Measurements from ENCODE around the gene LRRK1. TPM values are rescaled to one million over a fixed set of nuclear protein-coding genes. Genes with fewer than 3 reads are reported as not detected.

The LRRK1 gene
- total and polyA plus RNA-seq, 2 of the 13 experiments (the other 11 are each of a cell fraction or from before 2014, with no cell fraction given): 0.13 to 1.2 TPM

DNA sequence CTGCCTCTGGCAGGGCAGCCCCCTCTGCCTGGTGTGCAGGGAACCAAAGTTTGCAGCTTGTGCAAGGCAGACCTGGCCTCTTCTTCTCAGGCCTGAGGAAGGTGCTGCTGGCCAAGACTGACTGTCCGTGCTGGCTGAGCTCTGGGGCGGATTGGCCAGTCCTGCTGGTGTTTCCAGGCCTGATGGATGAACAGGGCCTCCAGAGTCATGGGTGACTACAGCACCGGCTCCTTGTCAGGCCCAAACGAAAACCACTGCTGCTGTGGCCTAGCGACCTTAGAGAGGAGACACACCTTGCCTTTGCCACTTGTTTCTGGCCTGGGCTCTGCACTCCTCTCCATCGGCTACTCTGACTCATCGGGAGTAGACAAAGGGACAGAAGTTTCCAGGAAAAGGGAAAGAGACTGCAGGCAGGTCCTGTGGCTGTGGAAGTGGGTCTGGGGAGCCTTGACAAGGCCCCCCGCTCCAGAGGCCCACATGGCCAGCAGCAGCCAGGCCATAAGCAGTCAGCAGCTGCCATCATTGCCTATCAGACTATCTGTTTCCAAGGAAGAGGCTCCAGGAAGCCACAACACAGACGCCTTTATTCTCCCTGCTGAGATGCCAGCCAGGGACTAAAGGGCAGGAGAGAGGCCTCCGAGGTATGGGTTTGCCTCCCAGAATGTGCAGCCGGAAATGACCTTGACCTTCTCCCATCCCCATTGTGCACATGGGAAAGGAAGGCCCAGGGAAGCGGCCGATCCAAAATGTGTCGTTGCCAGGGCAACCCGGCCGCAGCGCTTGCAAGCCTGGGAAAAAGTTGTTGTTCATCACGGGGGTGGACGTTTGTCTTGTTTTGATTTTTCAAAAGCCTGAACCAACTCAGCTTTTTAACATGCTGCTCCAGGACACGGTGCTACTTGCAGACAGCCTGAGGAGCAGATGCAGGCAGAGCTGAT, 172.2 kb downstream of the LRRK1 start (continued):
- TF ChIP-seq HIVEP1 (CRISPR knock-in tag; IDR thresholded peaks at IDR 0.05): no peak; the same call in 1 of the 2 replicates
- TF ChIP-seq SMAD3 (CRISPR knock-in tag; IDR thresholded peaks at IDR 0.05): no peak; the same call in 1 of the 2 replicates
- TF ChIP-seq FOXA3 (CRISPR knock-in tag; IDR thresholded peaks at IDR 0.05): peak; percentile 79
- TF ChIP-seq SP2 (CRISPR knock-in tag; IDR thresholded peaks at IDR 0.05): no peak
- TF ChIP-seq STAT5B (CRISPR knock-in tag; IDR thresholded peaks at IDR 0.05): 0 out of 2 replicates have a peak, but pooled peaks have one; percentile 30
- TF ChIP-seq ZNF136 (CRISPR knock-in tag; IDR thresholded peaks at IDR 0.05; ENCODE audit: low read depth): no peak
- TF ChIP-seq ZNF460 (CRISPR knock-in tag; IDR thresholded peaks at IDR 0.05; ENCODE audit: borderline replicate concordance): no peak
- TF ChIP-seq, protein P1, sequence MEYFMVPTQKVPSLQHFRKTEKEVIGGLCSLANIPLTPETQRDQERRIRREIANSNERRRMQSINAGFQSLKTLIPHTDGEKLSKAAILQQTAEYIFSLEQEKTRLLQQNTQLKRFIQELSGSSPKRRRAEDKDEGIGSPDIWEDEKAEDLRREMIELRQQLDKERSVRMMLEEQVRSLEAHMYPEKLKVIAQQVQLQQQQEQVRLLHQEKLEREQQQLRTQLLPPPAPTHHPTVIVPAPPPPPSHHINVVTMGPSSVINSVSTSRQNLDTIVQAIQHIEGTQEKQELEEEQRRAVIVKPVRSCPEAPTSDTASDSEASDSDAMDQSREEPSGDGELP (IDR thresholded peaks at IDR 0.05; ENCODE audit: borderline replicate concordance, low read depth): peak; percentile 34; the same call in 1 of the 2 replicates
- no peak for TF ChIP-seq ISX (CRISPR knock-in tag; conservative IDR thresholded peaks at IDR 0.05)
- no peak for TF ChIP-seq ZFP41 (CRISPR knock-in tag; IDR thresholded peaks at IDR 0.05; ENCODE audit: borderline replicate concordance)
- TF ChIP-seq ZFP62 (CRISPR knock-in tag; IDR thresholded peaks at IDR 0.05): no peak
- TF ChIP-seq REL (CRISPR knock-in tag; conservative IDR thresholded peaks at IDR 0.05): no peak
- peak; percentile 52; the same call in 1 of the 2 replicates for TF ChIP-seq ZMYM3 (CRISPR knock-in tag; IDR thresholded peaks at IDR 0.05)
- no peak for TF ChIP-seq ZNF780A (CRISPR knock-in tag; IDR thresholded peaks at IDR 0.05)
- TF ChIP-seq, protein P2, sequence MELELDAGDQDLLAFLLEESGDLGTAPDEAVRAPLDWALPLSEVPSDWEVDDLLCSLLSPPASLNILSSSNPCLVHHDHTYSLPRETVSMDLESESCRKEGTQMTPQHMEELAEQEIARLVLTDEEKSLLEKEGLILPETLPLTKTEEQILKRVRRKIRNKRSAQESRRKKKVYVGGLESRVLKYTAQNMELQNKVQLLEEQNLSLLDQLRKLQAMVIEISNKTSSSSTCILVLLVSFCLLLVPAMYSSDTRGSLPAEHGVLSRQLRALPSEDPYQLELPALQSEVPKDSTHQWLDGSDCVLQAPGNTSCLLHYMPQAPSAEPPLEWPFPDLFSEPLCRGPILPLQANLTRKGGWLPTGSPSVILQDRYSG (CRISPR knock-in tag; IDR thresholded peaks at IDR 0.05): no peak
- no peak for TF ChIP-seq ZNF101 (CRISPR knock-in tag; IDR thresholded peaks at IDR 0.05; ENCODE audit: borderline replicate concordance, low read depth)
- peak; percentile 60; the same call in 1 of the 2 replicates for TF ChIP-seq SIX4 (CRISPR knock-in tag; IDR thresholded peaks at IDR 0.05)
- TF ChIP-seq, protein P3, sequence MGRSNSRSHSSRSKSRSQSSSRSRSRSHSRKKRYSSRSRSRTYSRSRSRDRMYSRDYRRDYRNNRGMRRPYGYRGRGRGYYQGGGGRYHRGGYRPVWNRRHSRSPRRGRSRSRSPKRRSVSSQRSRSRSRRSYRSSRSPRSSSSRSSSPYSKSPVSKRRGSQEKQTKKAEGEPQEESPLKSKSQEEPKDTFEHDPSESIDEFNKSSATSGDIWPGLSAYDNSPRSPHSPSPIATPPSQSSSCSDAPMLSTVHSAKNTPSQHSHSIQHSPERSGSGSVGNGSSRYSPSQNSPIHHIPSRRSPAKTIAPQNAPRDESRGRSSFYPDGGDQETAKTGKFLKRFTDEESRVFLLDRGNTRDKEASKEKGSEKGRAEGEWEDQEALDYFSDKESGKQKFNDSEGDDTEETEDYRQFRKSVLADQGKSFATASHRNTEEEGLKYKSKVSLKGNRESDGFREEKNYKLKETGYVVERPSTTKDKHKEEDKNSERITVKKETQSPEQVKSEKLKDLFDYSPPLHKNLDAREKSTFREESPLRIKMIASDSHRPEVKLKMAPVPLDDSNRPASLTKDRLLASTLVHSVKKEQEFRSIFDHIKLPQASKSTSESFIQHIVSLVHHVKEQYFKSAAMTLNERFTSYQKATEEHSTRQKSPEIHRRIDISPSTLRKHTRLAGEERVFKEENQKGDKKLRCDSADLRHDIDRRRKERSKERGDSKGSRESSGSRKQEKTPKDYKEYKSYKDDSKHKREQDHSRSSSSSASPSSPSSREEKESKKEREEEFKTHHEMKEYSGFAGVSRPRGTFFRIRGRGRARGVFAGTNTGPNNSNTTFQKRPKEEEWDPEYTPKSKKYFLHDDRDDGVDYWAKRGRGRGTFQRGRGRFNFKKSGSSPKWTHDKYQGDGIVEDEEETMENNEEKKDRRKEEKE (IDR thresholded peaks at IDR 0.05): no peak
- TF ChIP-seq ATM (IDR thresholded peaks at IDR 0.05; ENCODE audit: borderline replicate concordance): no peak
- TF ChIP-seq, protein P4, sequence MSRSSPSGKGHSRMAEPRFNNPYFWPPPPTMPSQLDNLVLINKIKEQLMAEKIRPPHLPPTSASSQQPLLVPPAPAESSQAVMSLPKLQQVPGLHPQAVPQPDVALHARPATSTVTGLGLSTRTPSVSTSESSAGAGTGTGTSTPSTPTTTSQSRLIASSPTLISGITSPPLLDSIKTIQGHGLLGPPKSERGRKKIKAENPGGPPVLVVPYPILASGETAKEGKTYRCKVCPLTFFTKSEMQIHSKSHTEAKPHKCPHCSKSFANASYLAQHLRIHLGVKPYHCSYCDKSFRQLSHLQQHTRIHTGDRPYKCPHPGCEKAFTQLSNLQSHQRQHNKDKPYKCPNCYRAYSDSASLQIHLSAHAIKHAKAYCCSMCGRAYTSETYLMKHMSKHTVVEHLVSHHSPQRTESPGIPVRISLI (CRISPR knock-in tag; IDR thresholded peaks at IDR 0.05; ENCODE audit: borderline replicate concordance): peak; percentile 65; the same call in 1 of the 2 replicates
- no peak for TF ChIP-seq ZNF30 (CRISPR knock-in tag; IDR thresholded peaks at IDR 0.05)
- TF ChIP-seq U2AF1 (optimal IDR thresholded peaks at IDR 0.05; ENCODE audit: low read depth, low read length): peak; percentile 79
- no peak for TF ChIP-seq ZNF432 (CRISPR knock-in tag; IDR thresholded peaks at IDR 0.05; ENCODE audit: borderline replicate concordance)
- TF ChIP-seq ZNF629 (CRISPR knock-in tag; conservative IDR thresholded peaks at IDR 0.05): peak; percentile 91
